GM21717 (cell line): Measurements from ENCODE around the gene TF.

Experiments
- ATAC-seq: cut with Tn5 transposase; IDR thresholded peaks from one replicate; pipeline ENCODE4 v1.9.1; 2021; ENCODE audit warnings: mild to moderate bottlenecking, moderate library complexity; ENCODE audit not compliant: unreplicated experiment

TF gene

GRCh38 chr3:133746712-133747066 lies 496 bp downstream of the TF start:
- ATAC-seq = no peak

- ATAC-seq = no peak
Measured at GRCh38 chr3:133747373-133747772, 1.2 kb downstream of the TF start.

- no peak for ATAC-seq
Measured at GRCh38 chr3:133747907-133748639, 1.9 kb downstream of the TF start.

- no peak for ATAC-seq
Measured at GRCh38 chr3:133749427-133750258, 3.5 kb downstream of the TF start.

- no peak for ATAC-seq
Measured at GRCh38 chr3:133750259-133750656, 4.1 kb downstream of the TF start.

- ATAC-seq = no peak
Measured at GRCh38 chr3:133753107-133753778, 7.0 kb downstream of the TF start.

- no peak for ATAC-seq
Measured at GRCh38 chr3:133753779-133754164, 7.6 kb downstream of the TF start.

GRCh38 chr3:133754455-133754854 lies 8.3 kb downstream of the TF start:
- no peak for ATAC-seq

GRCh38 chr3:133754973-133755828 lies 9.0 kb downstream of the TF start:
- ATAC-seq = no peak

- ATAC-seq = no peak
Measured at GRCh38 chr3:133756716-133757694, 10.8 kb downstream of the TF start.

- no peak for ATAC-seq
Measured at GRCh38 chr3:133757701-133758567, 11.7 kb downstream of the TF start.

GRCh38 chr3:133758568-133758928 lies 12.4 kb downstream of the TF start:
- no peak for ATAC-seq

GRCh38 chr3:133758964-133759739 lies 13.0 kb downstream of the TF start:
- no peak for ATAC-seq

GRCh38 chr3:133759740-133760305 lies 13.6 kb downstream of the TF start:
- no peak for ATAC-seq

GRCh38 chr3:133760916-133761315 lies 14.7 kb downstream of the TF start:
- no peak for ATAC-seq

- no peak for ATAC-seq
Measured at GRCh38 chr3:133761605-133762484, 15.7 kb downstream of the TF start.

- ATAC-seq = no peak
Measured at GRCh38 chr3:133762539-133762938, 16.3 kb downstream of the TF start.
